SU-DHL-6 (cell line): ENCODE results near the gene PAH.

Experiments used
- CTCF ChIP-seq: fragments of 200-600 bp; sonication (generic); IDR thresholded peaks from one replicate; pipeline ENCODE4 v1.5.1; 2017; ENCODE audit warnings: antibody characterized with exemption, mild to moderate bottlenecking, low read length, moderate library complexity; ENCODE audit not compliant: insufficient read depth, poor library complexity, severe bottlenecking
- EZH2phosphoT487 ChIP-seq: fragments of 200-600 bp; sonication (generic), shearing (Covaris generic); conservative IDR thresholded peaks from 2 replicates; pipeline ENCODE4 v1.6.1; 2018; ENCODE audit warnings: mild to moderate bottlenecking, antibody characterized with exemption, low read length, moderate library complexity, mixed read lengths

GRCh38 chr12:102910792-102911191 is 6.3 kb downstream of the PAH start:
- no peak for TF ChIP-seq CTCF
- TF ChIP-seq EZH2phosphoT487, result no peak
